HEK293T (cell line): ENCODE measurements around the gene KLHL29.

Source experiments
- ARNT ChIP-seq: fragments of 450-650 bp; IDR thresholded peaks from 2 replicates; pipeline ENCODE4 v1.6.1; 2017; ENCODE audit warnings: mild to moderate bottlenecking
- BHLHE40 ChIP-seq: fragments of 450-650 bp; IDR thresholded peaks from 2 replicates; pipeline ENCODE4 v1.6.1; 2016; ENCODE audit warnings: mild to moderate bottlenecking, moderate library complexity, borderline replicate concordance
- FOXK2 ChIP-seq: fragments of 450-650 bp; IDR thresholded peaks from 2 replicates; pipeline ENCODE4 v1.6.1; 2016; ENCODE audit warnings: mild to moderate bottlenecking
- PKNOX1 ChIP-seq: fragments of 450-650 bp; IDR thresholded peaks from 2 replicates; pipeline ENCODE4 v1.6.1; 2016
- SP1 ChIP-seq: fragments of 450-650 bp; IDR thresholded peaks from 2 replicates; pipeline ENCODE4 v1.6.1; 2017
- SUZ12 ChIP-seq: fragments of 450-650 bp; IDR thresholded peaks from 2 replicates; pipeline ENCODE4 v1.6.1; 2016; ENCODE audit warnings: mild to moderate bottlenecking

DNA sequence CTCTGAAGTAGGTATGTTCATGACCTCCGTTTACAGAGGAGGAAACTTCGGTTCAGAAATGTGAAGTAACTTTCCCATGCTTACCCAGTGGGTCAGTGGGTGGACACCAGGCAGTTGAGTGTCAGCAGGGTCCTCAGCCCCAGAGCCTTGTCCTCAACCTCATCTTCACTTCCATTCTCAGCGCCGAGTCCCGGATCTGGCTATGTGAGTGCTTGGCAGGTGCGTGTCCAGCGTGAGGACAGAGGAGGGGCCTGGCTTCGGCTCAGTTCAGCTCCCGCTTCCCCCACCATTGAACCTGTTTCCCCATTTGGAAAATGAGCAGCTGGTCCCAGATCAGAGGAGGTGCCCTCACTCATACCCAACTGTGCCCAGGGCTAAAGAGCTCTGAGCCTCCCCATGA lies 274.3 kb downstream of the KLHL29 start:
- TF ChIP-seq BHLHE40 (no peak), SUZ12 (no peak), ARNT (no peak), PKNOX1 (no peak), SP1 (no peak), FOXK2 (no peak)
